ENCODE results near the gene ARHGEF10L.

The ARHGEF10L gene

DNA sequence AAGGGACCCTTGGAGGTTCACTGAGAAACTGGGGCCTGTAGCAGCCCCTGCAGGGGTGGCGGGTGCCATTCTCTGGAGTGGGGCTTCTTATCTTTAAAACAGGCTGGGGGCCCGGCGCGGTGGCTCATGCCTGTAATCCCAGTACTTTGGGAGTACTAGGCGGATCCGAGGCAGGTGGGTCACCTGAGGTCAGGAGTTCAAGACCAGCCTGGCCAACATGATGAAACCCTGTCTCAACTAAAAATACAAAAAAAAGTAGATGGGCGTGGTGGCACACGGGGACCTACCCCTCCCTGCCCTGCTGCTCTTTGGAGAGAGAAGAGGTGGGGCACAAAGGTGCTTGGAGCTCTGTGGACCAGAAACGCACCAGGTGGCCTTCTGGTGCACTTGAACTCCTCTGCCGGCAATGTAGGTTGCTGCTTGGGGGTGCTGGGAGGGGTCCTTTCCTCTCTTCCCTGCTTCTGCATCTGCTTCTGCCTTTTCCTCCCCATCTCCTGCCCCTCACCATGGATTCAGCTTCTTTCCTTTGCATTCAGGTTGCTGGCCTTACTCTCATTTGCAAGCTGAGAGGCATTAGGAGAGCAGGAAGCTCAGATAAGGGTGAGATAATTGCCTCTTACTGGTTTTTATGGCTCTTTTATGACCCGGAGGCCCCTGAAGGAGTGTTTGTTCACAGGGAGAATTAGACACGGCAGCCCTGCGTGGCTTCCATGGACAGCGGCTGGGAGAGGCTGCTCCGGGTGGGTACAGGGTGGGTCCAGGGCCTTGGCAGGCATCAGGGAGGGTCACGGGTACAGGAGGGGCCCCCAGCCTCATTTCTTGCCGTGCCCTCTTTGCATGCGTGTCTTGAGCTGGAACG is 57.4 kb downstream of the ARHGEF10L start:
- Histone ChIP-seq H3K4me3 (ENCODE audit: insufficient read depth, low read length, poor library complexity, severe bottlenecking) (no peak overlapping the region), H3F3A (ENCODE audit: insufficient read depth) (no peaks in the 10 kb centered on the region), H3K4me2 (ENCODE audit: low read depth, low read length, poor library complexity, severe bottlenecking) (no peak overlapping the region), H3K9me2 (replicated peaks; ENCODE audit: insufficient read depth, low read length) (no peaks in the 10 kb centered on the region), H3K79me2 (ENCODE audit: insufficient read depth, low read length) (no peaks in the 10 kb centered on the region), H3K27me3 (ENCODE audit: low read length) (no peaks in the 10 kb centered on the region), H3K27ac (ENCODE audit: low read depth, low read length) (no peak overlapping the region), H2AFZ (ENCODE audit: low read depth, low read length, severe bottlenecking) (no peak overlapping the region), H3K36me3 (ENCODE audit: low read length) (no peaks in the 10 kb centered on the region), H3K9ac (ENCODE audit: low read length) (no peak overlapping the region), H3K9me3 (ENCODE audit: insufficient read depth, low read length) (no peaks in the 10 kb centered on the region), H4K20me1 (ENCODE audit: low read depth, low read length) (no peaks in the 10 kb centered on the region)
- no peak for TF ChIP-seq EZH2phosphoT487 (conservative IDR thresholded peaks at IDR 0.05; ENCODE audit: low read length)
- TF ChIP-seq, protein P1, sequence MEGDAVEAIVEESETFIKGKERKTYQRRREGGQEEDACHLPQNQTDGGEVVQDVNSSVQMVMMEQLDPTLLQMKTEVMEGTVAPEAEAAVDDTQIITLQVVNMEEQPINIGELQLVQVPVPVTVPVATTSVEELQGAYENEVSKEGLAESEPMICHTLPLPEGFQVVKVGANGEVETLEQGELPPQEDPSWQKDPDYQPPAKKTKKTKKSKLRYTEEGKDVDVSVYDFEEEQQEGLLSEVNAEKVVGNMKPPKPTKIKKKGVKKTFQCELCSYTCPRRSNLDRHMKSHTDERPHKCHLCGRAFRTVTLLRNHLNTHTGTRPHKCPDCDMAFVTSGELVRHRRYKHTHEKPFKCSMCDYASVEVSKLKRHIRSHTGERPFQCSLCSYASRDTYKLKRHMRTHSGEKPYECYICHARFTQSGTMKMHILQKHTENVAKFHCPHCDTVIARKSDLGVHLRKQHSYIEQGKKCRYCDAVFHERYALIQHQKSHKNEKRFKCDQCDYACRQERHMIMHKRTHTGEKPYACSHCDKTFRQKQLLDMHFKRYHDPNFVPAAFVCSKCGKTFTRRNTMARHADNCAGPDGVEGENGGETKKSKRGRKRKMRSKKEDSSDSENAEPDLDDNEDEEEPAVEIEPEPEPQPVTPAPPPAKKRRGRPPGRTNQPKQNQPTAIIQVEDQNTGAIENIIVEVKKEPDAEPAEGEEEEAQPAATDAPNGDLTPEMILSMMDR (IDR thresholded peaks at IDR 0.05; ENCODE audit: insufficient read depth, low read length, poor library complexity, severe bottlenecking), result no peak

DNA sequence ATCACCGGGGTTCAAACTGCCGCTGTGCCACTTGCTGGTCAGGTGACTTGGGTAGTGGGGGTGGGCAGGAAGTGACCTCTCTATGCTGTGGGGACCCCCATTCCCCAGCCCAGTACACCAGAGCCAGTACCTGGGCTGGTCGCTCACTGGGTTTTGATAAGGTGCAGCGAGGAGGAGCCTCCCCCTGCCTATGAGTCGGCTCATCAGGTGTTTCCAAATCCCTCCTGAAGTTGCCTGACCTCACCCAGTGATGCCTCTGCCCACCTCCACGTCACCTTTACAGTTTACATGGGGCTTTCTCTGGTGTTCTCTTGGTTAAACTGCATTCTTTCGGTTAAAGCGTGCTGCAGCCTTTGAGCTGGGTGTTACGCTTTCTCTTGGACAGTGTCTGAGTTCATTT is 58.2 kb downstream of the ARHGEF10L start:
- Histone ChIP-seq H3K36me3 (ENCODE audit: low read length) (no peaks in the 10 kb centered on the region), H3K27ac (ENCODE audit: low read depth, low read length) (no peak overlapping the region), H3K79me2 (ENCODE audit: insufficient read depth, low read length) (no peaks in the 10 kb centered on the region), H4K20me1 (ENCODE audit: low read depth, low read length) (no peaks in the 10 kb centered on the region), H3K9me2 (replicated peaks; ENCODE audit: insufficient read depth, low read length) (no peaks in the 10 kb centered on the region), H3K27me3 (ENCODE audit: low read length) (no peaks in the 10 kb centered on the region), H3K9ac (ENCODE audit: low read length) (no peak overlapping the region), H3K9me3 (ENCODE audit: insufficient read depth, low read length) (no peaks in the 10 kb centered on the region), H3K4me3 (ENCODE audit: insufficient read depth, low read length, poor library complexity, severe bottlenecking) (no peak overlapping the region), H2AFZ (ENCODE audit: low read depth, low read length, severe bottlenecking) (no peak overlapping the region), H3F3A (ENCODE audit: insufficient read depth) (no peaks in the 10 kb centered on the region), H3K4me2 (ENCODE audit: low read depth, low read length, poor library complexity, severe bottlenecking) (no peak overlapping the region)
- no peak for TF ChIP-seq EZH2phosphoT487 (conservative IDR thresholded peaks at IDR 0.05; ENCODE audit: low read length)
- TF ChIP-seq, protein P1 (IDR thresholded peaks at IDR 0.05; ENCODE audit: insufficient read depth, low read length, poor library complexity, severe bottlenecking), result no peak

GRCh38 chr1:17598251-17598650 is 58.8 kb downstream of the ARHGEF10L start:
- Histone ChIP-seq H3K36me3 (ENCODE audit: low read length) (no peaks in the 10 kb centered on the region), H2AFZ (ENCODE audit: low read depth, low read length, severe bottlenecking) (no peak overlapping the region), H3K9ac (ENCODE audit: low read length) (no peak overlapping the region), H3K9me2 (replicated peaks; ENCODE audit: insufficient read depth, low read length) (no peaks in the 10 kb centered on the region), H3K27me3 (ENCODE audit: low read length) (no peaks in the 10 kb centered on the region), H4K20me1 (ENCODE audit: low read depth, low read length) (no peaks in the 10 kb centered on the region), H3F3A (ENCODE audit: insufficient read depth) (no peaks in the 10 kb centered on the region), H3K4me3 (ENCODE audit: insufficient read depth, low read length, poor library complexity, severe bottlenecking) (no peak overlapping the region), H3K9me3 (ENCODE audit: insufficient read depth, low read length) (no peaks in the 10 kb centered on the region), H3K4me2 (ENCODE audit: low read depth, low read length, poor library complexity, severe bottlenecking) (no peak overlapping the region), H3K79me2 (ENCODE audit: insufficient read depth, low read length) (no peaks in the 10 kb centered on the region), H3K27ac (ENCODE audit: low read depth, low read length) (no peak overlapping the region)
- no peak for TF ChIP-seq EZH2phosphoT487 (conservative IDR thresholded peaks at IDR 0.05; ENCODE audit: low read length)
- TF ChIP-seq, protein P1 (IDR thresholded peaks at IDR 0.05; ENCODE audit: insufficient read depth, low read length, poor library complexity, severe bottlenecking), result no peak
